Activated CD4-positive, CD25-positive, alpha-beta regulatory T cell (primary cell): ENCODE data around the gene WAPL.

Source experiments
- DNase-seq, 4 experiments: peaks; one replicate each; lab custom pipeline; 2025; lab: John Stamatoyannopoulos, UW

WAPL gene

DNA sequence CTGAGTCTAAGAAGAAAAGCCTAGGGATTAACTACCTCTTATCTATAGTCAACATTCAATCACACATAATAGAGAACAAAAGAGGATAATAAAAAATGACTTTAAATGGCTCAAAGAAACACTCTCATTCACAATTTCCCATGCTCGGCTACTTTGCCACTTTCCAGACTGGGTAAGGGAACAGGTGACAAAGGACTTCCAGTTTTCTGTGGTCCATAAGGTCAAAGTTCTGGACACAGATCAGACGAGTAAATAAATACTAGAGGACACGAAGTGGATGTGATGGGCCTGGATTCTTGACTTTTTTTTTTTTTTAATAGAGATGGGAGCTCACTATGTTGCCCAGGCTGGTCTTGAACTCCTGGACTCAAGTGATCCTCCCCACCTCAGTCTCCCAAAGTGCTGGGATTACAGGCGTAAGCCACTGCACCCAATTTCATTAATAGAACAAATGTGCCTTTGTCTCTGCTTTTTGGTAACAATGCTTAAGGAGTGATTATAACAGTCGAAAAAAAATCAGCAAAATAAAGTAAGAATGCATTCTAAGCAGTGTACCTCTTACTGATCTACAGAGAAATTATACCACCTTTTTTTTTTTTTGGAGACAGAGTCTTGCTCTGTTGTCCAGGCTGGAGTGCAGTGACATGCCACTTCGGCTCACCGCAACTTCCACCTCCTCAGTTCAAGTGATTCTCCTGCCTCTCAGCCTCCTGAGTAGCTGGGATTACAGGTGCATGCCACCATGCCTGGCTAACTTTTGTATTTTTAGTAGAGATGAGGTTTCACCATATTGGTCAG lies 70.6 kb downstream of the WAPL start:
- no peak for DNase-seq

DNA sequence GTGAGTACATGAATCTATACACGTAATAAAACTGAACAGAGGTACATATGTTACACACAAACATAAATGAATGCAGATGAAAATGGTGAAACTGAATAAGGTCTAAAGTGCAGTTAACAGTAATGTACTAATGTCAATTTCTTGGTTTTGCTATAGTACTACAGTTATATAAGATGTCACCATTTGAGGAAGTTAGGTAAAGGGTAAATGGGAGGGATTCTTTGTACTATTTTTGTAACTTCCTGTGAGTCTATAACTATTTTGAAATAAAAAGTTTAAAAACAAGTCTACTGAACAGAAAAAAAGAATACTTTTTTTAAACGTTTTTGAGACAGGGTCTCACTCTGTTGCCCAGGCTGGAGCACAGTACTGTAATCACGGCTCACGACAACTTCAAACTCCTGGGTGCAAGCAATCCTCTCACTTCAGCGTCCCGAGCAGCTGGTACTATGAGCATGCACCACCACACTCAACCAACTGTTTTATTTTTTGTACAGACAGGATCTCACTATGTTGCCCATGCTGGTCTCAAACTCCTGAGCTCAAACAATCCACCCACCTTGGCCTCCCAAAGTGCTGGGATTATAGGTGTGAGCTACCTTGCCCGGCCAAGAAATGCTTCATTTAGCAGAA lies 71.5 kb downstream of the WAPL start:
- DNase-seq: no peak

DNA sequence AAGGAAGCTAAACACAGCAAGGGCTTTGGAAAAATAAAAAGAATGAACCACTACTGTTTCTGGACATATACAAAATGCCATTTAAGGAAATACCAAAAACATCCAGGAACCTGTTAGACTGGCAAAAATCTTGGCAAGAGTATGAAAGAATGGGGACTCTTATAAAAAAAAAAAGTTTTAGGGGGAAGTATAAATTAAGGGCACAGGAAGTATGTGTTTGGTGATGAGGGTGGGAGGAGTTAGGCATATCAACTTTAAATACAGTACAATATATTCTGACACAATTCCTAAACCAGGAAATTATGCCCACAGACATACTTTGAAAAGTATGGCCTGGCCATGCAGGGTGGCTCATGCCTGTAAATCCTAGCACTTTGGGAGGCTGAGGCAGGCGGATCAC lies 74.2 kb downstream of the WAPL start:
- no peak for DNase-seq

DNA sequence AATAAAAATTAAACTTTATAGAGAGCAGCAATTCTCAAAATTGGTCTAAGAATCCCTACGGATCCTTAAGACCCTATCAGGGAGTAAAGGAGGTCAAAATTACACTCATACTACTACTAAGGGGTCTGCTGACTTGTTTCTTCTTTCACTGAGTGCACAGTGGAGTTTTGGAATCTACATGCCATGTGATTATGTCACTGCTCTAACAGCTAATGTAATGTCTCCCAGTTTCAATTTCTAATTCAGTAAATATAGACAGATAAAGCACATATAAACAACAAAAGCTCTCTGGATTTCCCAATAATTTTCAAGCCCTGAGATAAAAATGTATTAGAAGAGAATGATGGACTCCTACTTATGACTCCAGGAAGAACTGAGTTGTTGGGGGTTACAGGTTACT lies 74.6 kb downstream of the WAPL start:
- DNase-seq: no peak

GRCh38 chr10:86446440-86446839 lies 75.2 kb downstream of the WAPL start:
- no peak for DNase-seq

GRCh38 chr10:86443936-86444335 lies 77.7 kb downstream of the WAPL start:
- DNase-seq: no peak

GRCh38 chr10:86443069-86443468 lies 78.5 kb downstream of the WAPL start:
- DNase-seq: no peak

DNA sequence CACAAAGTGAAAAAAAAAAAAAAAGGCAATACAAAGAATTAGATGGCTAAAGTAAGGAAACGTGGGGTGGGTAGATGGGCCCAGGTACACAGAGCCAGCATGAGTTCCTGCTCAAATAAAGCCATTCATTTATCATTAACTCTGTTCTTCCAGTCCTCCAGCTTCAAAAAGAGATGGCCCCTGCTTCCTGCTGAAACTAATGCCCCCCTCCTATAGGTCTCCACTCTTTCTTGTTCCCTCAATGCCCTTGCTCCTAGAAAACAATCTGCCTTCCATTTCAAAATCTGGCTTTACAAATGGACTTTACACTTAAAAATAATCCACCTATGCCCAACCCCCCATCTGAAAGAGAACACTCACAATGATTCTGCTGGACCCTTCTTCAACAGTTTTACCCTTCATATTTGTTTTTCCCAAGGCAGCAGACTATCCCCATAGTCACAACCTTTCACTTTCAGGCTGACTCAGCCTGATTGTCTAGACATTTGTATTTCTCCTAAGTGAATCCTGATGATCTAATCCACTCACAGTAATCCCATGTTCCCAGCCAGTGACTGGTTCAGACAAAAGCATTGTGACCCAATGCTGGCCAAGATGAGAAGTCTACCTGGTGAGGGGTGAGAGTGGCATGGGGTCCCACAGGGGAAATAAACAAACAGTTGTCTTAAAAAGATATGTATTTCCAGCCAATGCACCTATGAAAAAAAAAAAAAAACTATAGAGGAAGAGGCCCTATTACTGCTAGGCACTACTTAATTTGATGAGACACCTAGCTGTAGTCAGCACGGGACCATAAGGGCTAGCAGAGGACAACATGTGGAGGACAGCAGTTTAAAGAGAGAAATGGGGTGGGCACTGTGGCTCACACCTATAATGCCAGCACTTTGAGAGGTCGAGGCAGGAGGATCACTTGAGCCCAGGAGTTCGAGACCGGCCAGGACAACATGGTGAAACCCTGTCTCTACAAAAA lies 80.4 kb downstream of the WAPL start:
- no peak for DNase-seq

- no peak for DNase-seq
Observed at GRCh38 chr10:86439544-86439943, 82.0 kb downstream of the WAPL start.

DNA sequence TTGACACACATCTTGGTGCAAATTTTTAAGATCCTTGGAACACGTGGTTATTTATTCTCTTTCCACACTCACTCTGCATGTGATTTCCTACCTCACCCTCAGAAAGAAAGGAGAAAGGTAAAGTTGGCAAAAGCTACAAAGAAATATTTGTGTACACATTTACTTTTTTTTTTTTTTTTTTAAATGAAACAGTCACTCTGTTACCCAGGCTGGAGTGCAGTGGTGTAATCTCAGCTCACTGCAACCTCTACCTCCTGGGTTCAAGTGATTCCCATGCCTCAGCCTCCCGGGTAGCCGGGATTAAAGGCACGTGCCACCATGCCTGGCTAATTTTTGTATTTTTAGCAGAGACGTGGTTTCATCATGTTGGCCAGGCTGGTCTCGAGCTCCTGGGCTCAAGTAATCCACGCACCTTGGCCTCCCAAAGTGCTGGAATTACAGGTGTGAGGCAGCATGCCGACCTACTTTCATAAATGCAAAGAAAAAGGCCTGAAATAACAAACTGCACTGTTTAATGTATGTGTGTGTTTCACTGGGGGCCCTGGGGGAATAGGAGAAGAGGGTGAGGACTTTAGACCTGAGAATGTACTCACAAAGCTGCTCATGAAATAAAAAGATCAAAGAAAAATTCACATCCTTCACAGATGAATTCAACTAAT lies 83.4 kb downstream of the WAPL start:
- no peak for DNase-seq

GRCh38 chr10:86437447-86437846 lies 84.1 kb downstream of the WAPL start:
- no peak for DNase-seq

DNA sequence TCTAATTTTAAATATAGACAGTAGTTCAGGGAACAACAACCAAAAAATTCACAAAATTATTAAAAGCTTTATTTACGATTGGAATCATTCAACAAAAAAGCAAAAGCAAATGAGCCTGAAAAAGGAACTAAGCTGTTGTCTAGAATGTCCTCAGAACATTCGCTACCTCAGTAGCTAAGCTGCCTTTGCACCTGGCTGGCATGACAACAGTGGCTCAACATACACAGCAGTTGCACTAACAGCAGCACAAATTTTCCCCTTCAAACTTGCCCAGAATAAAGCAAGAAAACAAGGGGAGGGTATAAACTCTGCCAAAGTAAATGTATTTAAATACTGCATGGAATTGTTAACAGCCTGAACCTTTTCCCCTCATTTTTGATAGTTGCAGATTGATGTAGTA lies 84.6 kb downstream of the WAPL start:
- no peak for DNase-seq

DNA sequence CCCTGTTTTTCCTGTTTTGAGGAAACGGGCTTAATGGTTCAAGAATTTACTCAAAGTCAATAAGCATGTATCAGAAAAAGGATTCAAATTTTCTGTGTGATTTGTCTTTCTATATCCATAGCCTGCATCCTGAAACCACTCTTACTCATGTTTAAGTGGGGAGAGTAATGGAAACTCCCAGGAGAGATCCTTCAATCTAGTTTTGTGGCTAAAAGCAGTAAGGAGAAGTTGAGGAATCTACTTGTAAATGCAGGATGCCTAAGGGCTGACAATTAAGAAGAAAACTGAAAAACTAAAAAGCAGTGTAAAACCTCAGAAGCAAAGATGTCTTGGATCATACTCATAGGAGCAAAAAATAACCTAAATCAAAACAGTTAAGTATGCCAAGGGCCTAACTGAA lies 86.9 kb downstream of the WAPL start:
- no peak for DNase-seq

DNA sequence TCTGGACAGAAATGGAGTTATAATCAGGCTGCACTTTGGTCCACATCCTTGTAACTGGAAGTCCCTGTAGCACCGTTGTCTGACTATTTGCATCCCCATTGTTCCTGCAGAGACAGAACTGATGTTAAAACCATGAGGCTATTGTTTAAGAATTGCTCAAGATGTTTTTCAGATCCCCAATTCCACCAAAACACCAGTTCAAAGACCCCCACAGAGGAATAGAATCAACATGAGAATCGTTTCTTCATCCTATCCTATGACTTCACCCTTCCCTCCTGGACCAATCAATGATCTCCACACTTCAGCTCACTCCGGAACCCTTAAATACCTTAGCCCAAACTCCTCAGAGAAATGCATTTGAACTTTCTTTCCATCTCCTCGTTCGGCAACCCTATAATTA lies 97.9 kb downstream of the WAPL start:
- DNase-seq: no peak

GRCh38 chr10:86419101-86419500 lies 102.5 kb downstream of the WAPL start:
- DNase-seq: no peak

DNA sequence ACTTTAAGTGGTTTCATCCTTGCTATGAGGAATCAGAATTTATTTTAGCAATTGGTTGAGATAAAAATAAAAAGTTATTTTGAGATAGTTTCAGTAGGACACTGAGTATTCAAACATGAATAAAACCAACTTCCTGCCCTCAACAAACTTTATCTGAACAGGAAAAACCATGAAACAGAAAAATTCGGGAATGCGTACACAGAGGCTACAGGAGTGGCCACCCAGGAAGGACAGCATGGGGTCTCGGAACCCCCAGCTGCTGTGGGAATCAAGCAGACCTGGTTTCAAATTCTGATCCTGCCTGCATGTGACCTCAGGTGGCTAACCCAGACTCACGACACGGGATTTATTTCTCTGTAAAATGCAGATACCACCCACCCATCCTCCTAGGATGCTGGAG lies 106.0 kb downstream of the WAPL start:
- no peak for DNase-seq

- no peak for DNase-seq
Observed at GRCh38 chr10:86415116-86415515, 106.5 kb downstream of the WAPL start.

GRCh38 chr10:86413046-86413728 lies 108.4 kb downstream of the WAPL start:
- no peak for DNase-seq

- DNase-seq: no peak
Observed at GRCh38 chr10:86411852-86412560, 109.6 kb downstream of the WAPL start.

GRCh38 chr10:86411281-86411841 lies 110.2 kb downstream of the WAPL start:
- no peak for DNase-seq
